ENCODE data around the gene ZNF566.

Gene ZNF566

DNA sequence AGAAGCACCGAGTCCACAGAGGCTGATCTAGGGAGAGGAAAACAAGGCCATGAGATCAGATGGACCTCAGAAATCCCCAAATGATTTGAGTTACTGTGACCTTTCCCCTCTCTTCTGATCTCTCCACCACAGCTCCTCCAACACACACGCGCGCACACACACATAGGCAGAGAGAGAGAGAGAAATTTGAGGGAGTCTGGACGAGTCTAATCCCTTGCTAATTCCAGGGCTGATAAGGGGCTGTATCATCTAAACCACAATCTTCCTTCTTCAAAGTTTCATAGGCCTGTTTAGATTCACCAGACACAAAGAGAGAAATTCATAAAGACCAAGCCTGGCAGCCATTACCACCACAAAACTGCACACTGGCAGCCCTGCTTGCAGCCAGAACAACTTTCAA is 79.5 kb downstream of the ZNF566 start:
- ATAC-seq: no peak
- H3K9me3 Mint-ChIP-seq: peaks cover 38 to 41% of the 10 kb centered on the region in 2 donors
- H3K27ac Mint-ChIP-seq: no peak overlapping the region
- no peak overlapping the region for H3K4me3 Mint-ChIP-seq
- DNase-seq: no peak
- H3K4me1 Mint-ChIP-seq: no peaks in the 10 kb centered on the region
- no peaks in the 10 kb centered on the region for H3K27me3 Mint-ChIP-seq

DNA sequence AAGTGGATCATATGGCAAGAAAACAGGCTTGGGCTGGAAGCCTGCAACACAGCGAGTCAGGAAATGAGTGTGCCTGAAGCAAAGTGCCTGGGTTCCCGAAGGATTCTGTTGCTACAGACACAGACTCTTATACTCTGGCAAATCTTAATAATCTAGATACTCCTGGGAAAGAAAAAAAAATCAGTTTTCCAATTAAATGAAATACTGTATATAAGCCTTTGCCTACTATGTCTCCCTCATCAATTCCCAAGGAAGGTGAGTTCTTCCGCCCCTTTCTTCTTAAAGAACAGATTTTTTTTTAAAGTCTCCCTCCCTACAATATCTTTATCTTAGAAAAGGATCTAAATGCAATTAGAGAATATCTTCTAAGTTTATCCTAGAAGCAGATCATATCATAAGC is 81.3 kb downstream of the ZNF566 start:
- Mint-ChIP-seq H3K9me3 (peaks cover 45 to 47% of the 10 kb centered on the region in 2 donors), H3K27me3 (no peaks in the 10 kb centered on the region)

DNA sequence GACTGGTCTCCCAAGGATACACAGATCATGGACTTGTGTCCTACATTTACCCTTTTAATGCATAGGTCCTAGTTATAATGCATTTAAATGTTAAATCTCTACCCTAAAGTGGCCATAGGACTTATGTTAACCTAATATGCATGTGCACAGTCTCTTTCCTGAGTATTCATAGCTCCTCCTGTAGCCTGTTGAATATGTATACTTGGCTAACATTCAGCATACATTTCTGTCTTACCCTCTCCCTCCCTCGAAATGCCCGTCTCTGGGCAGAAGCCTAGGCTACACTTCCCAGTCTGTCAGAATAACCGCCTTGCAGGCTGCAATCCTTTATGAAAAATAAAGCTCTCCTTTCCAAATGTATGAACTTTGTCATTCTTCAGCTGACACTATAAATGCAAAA is 84.9 kb downstream of the ZNF566 start:
- Mint-ChIP-seq H3K27me3 (no peaks in the 10 kb centered on the region), H3K27ac (no peak overlapping the region), H3K4me3 (no peak overlapping the region), H3K4me1 (no peaks in the 10 kb centered on the region), H3K9me3 (peaks cover 53% of the 10 kb centered on the region in 2 donors)
- DNase-seq: no peak
- no peak for ATAC-seq

More for the DNA sequence above, 81.3 kb downstream of the ZNF566 start:
- no peak for DNase-seq
- Mint-ChIP-seq H3K4me1 (no peaks in the 10 kb centered on the region), H3K4me3 (no peak overlapping the region), H3K27ac (no peak overlapping the region)
- ATAC-seq: no peak

DNA sequence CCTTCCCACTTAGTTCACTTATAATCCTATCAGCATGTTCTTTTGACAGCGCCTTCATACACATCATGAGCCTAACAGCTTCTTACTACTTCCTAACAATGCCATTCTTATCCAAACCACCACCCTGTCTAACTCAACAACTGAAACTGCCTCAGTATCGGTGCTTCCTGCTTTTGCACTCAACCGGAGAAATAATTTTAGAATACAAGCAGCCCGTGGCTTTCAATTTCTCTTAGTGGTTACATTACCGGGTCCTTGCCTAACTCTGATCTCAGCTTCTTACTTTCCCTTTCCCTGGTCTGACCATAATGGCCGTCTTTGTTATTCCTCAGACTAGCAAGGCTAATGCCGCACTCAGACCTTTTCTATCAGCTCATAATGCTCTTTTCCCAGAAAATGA is 87.9 kb downstream of the ZNF566 start:
- no peaks in the 10 kb centered on the region for H3K27me3 Mint-ChIP-seq
- DNase-seq (no peak), ATAC-seq (no peak)
- H3K9me3 Mint-ChIP-seq: peaks cover 33 to 37% of the 10 kb centered on the region in 2 donors
- H3K4me3 Mint-ChIP-seq: no peak overlapping the region
- no peaks in the 10 kb centered on the region for H3K4me1 Mint-ChIP-seq
- H3K27ac Mint-ChIP-seq: no peak overlapping the region

DNA sequence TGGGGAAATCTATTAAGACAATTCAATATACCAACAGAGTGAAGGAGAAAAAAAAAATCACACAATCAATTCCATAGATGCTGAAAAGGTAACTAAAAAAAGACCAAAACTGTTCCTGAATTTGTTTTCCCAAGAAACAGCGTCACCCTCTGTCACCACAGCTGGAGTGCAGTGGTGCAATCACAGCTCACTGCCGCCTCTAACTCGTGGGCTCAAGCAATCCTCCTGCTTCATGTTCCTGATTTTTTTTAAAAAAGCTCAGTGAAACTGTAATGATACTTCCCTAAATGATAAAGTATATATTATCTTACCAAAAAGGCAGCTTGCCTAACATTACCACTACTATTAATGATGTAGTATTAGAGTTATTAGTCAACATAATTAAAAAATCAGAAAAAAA is 90.8 kb downstream of the ZNF566 start:
- DNase-seq (no peak), ATAC-seq (no peak)
- no peak overlapping the region for H3K4me3 Mint-ChIP-seq
- peaks cover 37 to 40% of the 10 kb centered on the region in 2 donors for H3K9me3 Mint-ChIP-seq
- H3K27me3 Mint-ChIP-seq: no peaks in the 10 kb centered on the region
- H3K27ac Mint-ChIP-seq: no peak overlapping the region
- no peaks in the 10 kb centered on the region for H3K4me1 Mint-ChIP-seq
